HG02763 (cell line): ENCODE data around the gene DUSP16.
A peak's percentile ranks its signal among the peaks of the same experiment; 100 is the strongest.
"Not testable (repeated sequence)": the region's sequence is repeated elsewhere in the genome, so short reads cannot be mapped to it uniquely, and the experiment has no call there.

ENCODE experiments used
- ATAC-seq: cut with Tn5 transposase; IDR thresholded peaks from one replicate; pipeline ENCODE4 v1.9.1; 2021; ENCODE audit warnings: mild to moderate bottlenecking, moderate library complexity; ENCODE audit not compliant: unreplicated experiment

DUSP16 gene

DNA sequence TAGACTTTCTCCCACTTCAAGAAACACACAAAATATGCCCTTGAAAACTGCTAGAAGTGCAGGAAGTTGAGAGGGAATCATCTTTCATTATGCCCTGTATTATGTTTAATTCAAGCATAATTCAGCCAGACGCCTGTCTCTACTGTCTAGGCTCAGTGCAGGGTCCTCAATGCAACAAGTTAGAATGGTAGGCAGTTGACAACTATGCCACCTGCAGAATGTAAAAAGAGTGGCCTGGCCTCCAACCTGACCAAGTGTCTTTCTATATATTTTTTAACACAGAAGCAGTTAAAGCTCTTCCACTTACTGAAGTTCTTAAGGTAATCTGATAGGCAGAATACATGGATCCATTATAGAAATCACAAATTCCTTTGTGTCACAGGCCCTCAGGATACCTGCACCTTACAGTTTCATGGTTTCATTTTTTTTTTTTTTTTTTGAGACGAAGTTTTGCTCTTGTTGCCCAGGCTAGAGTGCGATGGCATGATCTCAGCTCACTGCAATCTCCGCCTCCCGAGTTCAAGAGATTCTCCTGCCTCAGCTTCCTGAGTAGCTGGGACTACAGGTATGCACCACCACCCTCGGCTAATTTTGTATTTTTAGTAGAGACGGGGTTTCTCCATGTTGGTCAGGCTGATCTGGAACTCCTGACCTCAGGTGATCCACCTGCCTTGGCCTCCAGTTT lies 60.4 kb downstream of the DUSP16 start:
- not testable (repeated sequence) for ATAC-seq

DNA sequence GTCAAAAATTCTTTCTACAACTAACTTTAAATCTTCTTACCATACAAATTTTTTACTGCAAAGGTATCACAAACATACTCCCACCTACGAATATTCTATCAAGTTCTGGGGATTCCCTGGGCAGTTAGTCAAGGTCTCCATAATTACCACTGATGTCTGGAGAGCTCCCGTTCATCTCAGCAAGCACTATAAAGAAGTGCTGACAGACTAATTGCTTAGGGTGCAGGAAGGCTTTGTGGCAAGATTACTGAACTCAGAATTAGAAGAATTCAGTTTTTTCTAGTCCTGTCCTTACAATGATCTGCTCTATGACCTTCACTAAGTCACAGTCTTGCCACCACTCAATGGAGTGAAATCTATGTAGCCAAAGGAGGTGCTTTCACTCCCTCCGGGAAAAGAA lies 61.5 kb downstream of the DUSP16 start:
- ATAC-seq: no peak

DNA sequence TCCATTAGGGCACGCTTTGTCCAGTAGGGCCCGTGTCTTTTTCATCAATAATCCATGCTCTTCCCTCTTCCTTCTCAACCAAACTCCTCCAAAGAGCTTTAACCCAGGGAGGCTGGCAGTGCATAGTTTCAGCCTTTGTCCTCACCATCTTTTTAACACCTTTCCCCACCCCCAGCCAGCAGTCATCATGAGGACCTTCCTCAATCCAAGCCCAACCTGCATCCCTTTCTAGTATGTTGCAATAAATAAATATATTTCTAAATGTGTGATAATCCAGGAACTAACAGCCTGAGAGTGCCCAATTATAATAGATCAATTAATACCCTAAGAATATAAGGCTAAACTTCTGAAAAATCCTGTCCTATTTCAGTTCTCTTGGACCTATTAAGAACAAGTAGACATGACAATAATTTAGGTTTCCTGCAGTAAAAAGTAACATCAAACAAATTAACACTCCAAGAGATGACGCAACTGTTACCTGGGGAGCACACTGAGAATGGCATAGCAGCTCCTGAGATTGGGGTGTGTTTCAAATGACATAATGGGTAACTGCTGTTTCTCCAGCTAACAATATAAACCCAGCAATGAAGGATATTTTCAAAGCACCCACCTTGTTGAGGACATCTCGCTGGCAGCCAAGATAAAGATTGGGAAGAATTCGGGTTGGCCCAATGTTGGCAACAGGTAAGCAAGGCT lies 62.6 kb downstream of the DUSP16 start:
- ATAC-seq: no peak

DNA sequence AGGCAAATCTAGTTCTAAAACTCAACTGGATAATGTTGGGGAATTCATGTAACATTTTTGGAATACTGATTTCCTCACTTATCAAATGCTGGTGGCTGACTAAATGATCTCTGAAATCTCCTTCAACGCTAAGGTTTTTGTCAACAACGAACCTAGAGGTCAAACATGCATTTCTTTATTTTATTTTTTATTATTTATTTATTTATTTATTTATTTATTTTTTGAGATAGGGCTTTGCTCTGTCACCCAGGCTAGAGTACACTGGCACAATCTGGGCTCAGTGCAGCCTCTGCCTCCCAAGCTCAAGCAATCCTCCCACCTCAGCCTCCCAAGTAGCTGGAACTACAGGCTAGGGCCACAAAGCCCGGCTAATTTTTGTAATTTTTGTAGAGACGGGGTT lies 64.5 kb downstream of the DUSP16 start:
- ATAC-seq: no peak

DNA sequence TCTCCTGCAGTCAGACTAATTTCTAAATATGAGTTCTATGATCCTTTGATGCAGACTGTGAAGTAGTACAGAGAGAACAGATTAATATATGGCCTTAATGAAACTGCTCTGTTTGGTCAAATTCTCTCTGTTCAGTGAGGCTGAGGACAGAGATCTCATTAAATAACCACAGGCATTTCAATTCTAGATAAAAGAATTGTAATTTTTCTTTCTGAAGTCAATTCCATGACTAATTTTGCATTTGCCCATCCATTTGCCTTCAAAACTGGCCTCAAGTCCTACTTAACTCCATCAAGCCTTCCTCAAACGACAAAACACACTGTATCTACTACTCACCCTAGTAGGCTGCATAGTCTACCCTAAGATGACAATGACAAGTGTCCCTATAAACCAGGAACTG lies 67.1 kb downstream of the DUSP16 start:
- ATAC-seq: no peak

DNA sequence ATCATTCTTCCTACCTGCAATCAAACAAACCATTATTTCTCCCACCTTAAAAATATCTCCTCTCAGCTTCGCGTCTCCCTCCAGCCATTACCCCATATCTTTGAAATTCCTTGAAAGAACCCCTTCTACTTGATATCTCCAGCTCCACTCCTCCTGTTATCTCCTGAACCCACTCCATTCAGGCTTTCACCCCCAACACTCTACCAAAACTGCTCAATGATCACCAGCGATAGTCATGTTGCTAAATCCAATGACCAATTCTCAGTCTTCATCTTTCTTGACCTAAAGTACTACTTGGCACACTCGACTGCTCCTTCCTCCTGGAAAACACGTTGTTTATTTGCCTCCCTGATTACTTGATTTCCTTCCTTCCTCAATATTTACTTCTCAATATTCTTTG lies 70.1 kb downstream of the DUSP16 start:
- no peak for ATAC-seq

DNA sequence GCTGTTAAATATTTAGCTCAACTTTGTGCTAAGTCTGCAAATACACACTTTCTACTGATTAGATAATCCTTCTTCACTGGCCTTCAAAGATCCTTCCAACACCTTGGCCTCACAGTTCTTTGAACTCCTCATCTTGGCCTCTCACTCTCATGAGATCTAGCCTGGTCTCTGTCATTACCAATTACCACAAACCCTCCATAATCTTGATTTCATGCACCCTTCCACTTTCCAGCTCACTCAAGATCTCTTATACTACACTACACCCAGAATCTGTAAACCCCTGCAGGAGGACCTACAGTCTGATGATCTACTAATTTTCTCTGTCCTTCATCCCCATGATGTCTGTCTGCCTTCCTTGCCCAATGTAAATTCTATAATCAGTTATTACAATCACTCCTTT lies 71.1 kb downstream of the DUSP16 start:
- ATAC-seq: no peak

DNA sequence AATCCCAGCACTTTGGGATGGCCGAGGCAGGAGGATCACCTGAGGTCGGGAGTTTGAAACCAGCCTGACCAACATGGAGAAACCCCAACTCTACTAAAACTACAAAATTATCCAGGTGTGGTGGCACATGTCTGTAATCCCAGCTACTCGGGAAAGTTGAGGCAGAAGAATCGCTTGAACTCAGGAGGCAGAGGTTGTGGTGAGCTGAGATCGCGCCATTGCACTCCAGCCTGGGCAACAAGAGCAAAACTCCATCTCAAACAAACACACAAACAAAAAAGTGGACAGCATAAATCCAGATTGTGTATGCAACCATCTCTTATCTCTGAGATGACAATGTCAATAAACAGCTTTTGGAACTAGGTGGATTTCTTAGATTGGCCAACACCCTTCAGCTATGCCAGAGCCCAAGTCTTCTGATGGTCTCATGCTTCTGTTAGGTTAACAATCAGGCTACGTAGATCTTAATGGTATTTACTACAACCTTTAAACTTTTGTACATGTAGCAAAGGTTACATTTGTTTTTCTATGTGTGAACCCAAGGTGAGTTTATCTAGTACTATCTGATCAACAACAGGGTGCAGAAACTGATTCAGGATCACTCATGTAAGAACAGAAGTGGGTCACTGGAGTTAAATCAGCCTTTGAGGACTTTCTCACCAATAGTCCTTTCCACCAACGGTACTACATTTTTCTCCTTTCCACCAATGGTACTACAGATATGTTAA lies 73.7 kb downstream of the DUSP16 start:
- no peak for ATAC-seq

DNA sequence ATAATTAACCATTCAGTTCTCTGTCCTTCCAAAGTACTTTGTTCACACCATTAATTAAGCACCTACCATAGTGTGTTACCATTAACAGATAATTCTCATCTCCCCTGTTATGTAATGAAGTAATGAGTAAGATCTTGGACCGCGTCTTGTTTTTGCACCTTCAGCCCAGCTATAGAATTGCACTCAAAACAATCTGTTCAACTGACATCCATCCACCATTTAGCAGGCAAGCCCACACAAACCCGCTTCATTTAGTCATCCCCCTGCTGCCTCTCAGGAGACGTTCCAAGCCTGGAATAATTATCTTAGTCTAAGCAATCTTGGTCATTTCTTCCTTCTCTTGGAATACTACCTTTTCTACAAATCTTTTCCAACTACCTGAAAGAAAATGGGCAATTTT lies 74.4 kb downstream of the DUSP16 start:
- ATAC-seq: no peak

DNA sequence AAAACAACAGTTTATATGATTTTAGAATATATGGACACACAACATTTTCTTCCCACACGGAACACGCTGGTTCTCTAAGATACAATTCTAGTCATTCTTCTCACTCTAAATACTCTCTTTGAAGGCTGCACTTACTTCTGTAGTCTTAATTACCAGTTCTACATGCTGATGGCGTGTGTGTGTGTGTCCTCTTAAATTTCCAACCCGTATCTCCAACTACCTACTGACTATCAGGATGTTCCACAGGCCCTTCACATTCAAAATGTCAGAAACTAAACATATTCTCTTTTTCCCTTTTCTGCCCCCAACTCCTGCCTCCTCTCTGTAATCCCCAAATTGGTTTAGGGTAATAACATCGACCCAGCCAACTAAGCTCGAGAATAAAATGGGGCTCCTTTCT lies 75.2 kb downstream of the DUSP16 start:
- ATAC-seq: no peak

DNA sequence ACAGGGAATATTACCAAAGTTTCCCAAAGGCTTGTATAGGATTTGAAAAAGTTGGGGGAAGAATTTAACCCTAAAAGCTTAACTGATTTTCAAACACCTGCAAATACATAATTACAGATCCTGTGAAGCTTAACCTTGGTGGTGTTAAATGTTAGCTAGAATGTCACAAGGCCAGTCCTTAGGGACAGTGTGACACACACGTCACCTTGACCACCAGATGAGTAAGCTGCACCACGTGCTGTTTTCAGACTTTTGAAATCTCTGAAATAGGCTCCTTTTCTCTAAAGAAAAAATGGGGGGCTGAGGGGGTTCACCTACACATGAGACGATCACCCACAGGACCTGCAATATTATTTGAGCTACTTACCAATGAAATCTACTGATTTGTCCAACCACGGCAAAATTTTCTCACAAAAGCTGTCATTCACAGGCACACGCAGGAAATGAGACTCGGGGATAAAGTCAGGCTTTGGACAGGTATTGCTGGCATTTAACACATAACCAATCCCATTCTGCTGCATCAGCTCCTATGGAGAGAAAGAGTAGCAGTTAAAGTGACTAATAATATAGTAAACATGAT lies 75.9 kb downstream of the DUSP16 start:
- ATAC-seq: peak; percentile 83

DNA sequence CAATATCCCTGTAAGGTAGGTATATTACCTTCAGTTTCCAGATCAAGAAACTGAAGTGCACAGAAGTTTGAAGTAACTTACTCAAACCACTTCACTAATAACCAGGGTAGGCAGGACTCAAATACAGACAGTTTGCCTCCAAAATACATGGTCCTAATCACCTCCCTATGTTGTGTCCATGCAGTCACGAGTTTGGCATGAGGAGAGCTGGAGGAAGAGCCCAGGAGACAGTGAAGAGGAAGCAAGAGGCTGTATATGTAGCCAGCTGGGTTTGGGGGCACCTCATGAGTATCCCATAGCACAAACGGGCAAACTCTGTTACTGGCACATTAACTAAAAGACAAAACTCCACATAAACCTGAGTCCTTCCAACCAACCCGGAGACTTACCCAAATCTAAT lies 79.2 kb downstream of the DUSP16 start:
- ATAC-seq: no peak

DNA sequence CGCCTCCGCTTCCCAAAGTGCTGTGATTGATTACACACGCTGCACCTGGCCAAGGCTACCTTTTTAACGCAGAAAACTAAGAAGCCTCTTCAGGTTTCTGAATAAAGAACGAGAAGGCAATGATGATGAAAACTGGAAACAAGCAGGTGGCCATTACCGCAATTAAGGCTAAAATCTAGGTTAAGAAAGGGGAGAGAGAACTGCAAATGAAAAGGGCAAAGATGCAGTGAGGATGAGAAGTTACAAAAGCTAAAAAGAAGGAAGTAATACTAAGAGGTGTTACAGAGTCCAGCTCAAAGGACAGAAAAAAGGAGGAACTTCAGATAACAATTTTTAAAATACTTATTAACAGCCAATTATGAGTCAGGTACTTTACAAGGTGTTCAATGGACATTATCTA lies 79.7 kb downstream of the DUSP16 start:
- no peak for ATAC-seq

DNA sequence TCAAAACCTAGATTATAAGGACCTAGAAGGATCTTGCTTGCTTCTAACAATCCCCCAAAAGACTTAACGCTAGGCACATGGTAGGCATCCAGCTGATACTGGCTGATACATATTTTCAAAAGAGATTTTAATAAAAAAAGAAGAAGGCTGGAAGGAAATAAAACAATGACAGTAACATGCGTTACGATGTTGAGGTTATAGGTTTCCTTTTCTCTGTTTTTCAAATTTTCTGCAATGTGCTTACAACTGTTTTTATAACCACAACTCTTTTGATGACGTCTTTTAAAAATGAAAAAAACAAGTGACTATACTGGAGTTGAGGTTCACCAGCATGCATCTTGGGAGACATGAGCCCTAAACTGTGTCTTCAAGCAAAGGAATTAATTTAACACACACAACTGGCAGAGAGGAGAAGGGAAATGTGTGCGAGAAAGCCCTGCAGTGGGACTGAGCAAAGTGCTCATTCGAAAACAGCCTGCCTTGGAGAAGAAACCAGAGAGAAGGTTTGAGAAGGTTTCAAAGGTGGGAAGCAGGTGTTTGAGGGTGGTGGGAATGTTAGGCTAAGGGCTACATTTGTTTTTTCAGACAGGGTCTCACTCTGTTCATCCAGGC lies 80.4 kb downstream of the DUSP16 start:
- ATAC-seq: no peak

DNA sequence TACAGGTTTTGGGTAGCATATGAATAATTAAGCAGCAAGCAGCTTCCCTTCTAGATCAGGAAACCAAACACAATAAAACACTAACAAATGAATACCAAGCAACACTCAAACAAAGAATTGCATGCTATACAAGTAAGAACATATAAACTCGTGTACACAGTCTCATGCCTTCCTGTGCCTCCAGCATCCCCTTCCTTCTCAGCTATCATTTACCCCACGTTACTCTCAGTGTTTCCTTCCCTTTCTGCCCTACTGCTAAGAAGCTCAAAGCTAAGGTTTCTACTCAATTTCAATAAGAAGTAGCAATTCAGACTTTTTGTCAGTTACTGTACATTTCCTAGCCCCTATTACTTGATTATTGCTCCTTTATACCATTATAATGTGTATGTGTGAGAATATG lies 81.0 kb downstream of the DUSP16 start:
- no peak for ATAC-seq

DNA sequence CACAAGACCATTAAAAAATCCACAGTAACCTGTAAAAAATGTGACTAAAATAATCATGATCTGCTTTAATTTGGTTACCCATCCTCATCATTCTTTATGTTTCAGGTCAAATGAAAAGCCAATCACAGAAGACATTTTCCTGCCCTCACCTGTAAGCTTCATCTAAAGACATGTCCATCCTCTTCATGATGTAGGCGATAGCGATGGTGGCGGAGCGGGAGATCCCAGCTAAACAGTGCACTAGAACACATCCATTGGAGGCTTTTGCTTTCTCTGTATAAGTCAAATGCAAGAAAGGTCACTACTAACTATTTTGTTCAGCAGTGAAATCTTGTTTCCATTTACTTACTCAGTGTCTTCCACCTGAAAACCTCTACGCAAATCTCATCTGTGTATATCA lies 82.6 kb downstream of the DUSP16 start:
- ATAC-seq: no peak

DNA sequence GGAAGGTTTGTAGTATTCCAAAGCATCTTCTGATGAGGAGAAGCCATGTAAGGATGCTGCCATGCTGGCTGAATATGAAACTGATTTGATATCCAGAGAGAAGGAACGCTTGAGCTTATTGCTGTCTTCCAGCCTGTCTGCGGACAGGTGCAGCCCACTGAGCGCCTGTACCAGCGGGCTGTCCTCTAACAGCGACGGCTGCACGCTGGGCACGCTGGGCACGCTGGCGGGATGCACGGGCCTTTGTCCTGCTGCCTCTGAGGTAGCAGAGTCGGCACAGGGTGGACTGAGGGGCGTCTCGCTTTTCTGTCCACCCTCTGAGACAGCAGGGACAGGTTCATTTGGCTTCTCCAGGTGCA lies 85.2 kb downstream of the DUSP16 start:
- ATAC-seq: no peak

DNA sequence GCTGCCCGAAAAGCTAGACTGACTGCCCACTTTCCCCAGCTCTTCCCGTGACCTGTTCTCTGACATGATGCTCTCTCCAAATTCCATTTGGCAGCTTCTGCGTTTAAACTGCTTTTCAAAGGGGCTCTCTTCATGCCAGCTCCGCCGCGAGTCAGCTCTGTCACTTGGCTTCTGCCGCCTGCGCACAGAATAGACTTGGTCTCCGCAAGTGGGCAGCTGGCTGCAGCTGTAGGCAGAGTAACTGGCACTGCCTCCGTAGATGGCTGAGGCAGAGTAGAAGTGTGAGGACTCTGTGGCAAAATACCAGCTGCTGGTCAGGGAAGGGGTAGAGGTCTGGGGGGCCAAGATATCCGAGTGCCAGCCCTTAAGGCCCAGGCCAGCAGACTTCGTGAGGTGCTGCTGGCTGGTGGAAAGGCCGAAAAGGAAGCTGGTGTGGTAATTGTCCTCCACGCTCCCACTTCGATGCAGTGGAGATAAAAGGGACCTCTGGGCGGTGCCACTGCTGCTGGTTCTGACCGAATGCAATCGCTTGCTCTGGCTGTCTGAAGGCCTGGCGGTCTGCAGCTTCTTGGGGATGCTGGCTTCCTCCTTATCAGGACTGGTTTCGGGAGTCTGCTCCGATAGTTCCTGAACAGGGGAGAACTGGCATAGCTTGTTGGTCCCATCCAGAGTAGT lies 85.7 kb downstream of the DUSP16 start:
- no peak for ATAC-seq

DNA sequence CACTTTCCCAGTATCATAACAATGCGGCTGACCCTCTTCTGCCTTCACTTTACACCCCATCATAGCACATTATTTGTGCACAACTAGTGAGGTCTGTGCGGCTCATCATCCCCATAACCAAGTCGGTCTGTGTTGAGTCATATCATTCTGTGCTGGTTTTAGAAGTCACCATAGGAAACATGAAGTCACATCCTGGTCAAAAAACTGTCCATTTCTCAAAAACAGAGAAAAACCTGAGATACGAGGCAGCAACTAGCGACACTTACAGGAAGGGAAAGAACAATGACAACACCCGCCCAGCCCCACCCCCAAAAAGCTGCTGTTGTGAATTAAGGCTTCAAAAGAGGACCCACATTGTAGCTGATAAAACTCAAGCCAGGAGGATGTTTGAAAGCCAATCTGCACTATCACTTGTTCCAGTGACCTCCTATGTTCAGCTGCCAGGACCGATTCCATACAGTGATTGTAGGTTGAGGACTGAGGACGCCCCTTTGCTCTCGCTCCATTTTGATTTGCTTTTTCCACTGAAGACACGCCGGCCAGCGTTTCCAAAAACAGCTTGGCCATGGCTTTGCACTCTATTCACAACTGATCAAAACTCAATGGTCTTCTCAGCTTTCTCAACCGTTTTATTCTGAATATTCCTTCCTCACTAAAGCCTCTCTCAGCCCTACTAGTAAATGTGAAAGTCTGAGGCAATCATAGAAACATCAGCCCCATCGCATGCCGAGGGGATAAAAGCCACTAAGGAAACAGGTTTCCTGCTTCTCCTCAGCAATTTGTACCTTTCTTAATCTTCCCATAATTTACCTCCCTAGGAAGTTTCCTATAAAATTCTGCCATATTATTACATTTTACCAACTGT lies 87.5 kb downstream of the DUSP16 start:
- peak; percentile 90 for ATAC-seq

DNA sequence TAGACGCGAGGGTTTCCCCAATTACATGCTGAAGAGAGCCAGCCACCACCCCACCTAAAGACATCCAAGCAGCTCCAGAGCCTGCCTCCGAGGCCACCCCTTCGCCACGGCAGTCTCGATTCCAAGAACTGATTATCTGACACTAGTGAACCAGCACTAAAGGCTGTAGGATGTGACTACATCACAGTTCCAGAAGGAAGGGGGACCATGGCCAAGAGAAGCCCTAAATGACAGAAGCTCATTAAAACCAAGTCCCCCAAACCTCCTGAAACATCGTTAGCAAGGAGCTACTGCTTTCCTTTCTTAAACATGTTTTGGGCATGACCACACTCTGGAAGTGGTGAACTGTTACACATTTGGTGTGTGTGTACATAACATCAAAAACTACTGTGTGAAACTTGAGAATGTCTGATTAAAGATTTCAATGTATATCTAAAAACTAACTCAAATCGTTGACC lies 88.2 kb downstream of the DUSP16 start:
- peak; percentile 16 for ATAC-seq
